CD4-positive, alpha-beta T cell treated with Interferon gamma for 1 hour (primary cell): ENCODE measurements around the gene VPS35L.
"Not testable (repeated sequence)": the region's sequence is repeated elsewhere in the genome, so short reads cannot be mapped to it uniquely, and the experiment has no call there.

Source experiments
- DNase-seq: peaks from one replicate; pipeline ENCODE4 v3.0.0-alpha.2; 2020

Gene VPS35L

DNA sequence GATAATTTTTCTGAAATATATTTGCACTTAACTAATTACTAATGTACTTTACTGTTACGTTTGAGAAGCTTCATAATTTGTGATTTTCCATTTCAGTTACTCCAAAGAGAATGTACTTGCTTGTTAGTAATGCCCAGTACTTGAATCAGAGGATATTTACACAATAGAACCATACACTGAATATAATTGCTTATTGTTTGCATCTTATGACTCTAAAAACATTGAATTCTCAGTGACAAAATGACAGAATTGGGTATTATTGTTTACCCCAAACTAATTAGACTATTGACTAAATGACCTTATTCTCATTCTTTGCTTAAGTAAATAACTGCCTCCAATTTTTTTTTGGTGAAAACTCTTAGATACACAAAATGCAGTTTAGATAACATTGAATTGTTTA lies 22.9 kb upstream of the VPS35L start:
- DNase-seq = no peak

DNA sequence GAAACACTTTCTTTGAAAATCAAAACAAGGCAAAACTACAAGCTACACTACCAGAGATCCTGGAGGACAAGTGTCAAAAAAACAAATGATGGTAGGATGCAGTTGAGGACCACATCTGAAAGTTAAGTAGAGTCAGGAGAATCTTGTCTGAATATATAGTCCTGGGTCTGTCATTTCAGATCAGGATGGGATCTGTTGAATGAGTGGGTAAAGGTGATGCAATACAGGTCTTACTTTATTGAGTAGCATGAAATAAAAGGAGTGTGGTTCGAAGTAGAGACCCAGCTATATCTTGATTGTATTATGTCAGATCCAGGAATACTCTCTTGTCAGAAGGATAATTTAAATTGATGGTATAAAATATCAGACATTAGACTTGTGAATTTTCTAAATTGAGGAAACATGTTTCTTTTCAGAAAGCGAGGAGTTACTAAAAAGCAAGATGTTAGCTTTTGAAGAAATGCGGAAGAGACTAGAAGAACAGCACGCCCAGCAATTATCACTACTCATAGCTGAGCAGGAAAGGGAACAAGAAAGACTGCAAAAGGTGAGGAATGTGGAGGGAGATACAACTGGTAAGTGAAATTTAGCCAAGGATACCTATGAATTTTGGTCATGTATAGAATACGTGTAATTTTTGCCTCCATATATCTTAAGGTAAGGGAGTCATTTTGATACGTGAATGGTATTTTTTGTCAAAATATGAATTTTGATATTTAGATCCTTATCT lies 15.1 kb upstream of the VPS35L start:
- no peak for DNase-seq

DNA sequence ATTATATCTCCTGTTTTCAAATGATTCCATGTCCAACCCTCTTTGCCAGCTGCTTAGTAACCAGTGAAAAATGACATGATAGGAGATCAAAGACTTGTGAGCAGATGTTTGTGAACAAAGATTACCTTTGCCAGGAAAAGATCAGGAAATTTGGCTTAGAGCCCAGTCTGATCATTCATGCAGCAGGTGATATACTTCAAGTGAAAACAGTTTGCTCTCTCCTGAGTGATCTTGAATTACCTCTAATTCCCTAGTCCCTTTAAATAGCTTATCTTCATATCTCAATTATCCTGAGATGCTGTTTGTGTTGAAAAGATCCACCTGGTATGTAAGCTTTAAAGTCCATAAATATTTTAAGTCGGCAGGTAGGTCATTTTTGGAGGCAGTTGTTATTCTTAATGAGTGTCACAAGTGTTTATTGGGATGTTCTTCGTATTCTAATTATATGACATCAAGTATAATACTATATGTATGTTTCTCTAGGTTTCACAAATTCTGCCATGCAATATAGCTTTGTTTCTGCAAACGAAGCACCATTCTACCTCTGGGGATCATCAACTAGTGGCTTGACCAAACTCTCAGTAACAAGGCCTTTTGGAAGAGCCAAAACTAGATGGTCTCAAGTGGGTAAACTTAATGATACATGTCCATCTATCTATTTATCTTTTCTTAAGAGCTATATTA lies 13.2 kb upstream of the VPS35L start:
- DNase-seq = no peak

DNA sequence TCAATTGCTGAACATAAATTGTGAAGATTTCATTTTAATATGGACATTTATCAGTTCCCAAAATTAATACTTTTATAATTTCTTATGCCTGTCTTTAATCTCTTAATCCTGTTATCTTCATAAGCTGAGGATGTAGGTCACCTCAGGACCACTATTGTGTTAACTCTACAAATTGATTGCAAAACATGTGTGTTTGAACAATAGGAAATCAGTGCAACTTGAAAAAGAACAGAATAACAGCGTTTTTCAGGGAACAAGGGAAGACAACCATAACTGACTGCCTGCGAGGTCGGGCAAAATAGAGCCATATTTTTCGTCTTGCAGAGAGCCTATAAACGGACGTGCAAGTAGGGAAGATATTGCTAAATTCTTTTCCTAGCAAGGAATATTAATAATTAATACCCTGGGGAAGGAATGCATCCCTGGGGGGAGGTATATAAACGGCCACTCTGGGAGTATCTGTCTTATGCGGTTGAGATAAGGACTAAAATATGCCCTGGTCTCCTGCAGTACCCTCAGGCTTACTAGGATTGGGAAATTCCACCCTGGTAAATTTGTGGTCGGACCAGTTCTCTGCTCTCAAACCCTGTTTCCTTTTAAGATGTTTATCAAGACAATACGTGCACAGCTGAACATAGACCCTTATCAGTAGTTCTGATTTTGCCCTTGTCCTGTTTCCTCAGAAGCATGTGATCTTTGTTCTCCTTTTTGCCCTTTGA lies 12.1 kb upstream of the VPS35L start:
- DNase-seq = not testable (repeated sequence)

DNA sequence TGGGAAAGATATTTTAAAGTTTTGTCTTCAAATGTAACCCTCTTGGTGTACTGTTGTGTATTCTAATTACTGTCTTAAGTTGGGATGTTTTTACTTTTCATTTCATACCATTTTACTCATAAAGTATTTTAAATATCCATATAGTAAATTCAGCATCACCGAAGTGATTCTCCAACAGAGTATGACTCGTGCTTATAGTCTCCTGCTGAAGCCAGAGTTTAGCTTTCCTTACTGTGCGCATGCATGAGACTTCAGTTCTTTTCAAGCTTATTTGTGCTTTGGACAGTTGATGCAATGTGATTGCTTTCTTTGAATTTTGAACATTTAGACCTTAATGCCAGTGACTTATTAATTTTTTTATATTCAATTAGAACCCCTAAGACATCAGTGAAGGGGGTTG lies 7.4 kb upstream of the VPS35L start:
- DNase-seq = no peak

DNA sequence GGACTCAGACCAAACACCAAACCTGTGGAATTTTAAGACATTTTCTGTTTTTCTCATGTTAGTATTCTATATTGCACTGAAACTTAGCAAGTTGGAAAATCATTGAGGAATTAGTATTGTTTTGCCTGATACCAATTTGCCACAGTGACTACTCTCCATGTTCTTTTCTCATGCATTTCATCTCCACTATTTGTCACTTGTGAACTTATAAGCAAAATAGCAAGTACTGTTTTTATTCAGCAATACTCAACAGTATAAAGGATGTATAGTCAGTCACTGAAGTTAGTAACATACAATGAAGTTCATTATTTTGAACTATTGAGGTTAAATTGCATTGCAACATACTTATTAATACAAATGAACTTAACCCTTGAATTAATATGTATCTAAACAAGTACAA lies 5.8 kb upstream of the VPS35L start:
- no peak for DNase-seq

DNA sequence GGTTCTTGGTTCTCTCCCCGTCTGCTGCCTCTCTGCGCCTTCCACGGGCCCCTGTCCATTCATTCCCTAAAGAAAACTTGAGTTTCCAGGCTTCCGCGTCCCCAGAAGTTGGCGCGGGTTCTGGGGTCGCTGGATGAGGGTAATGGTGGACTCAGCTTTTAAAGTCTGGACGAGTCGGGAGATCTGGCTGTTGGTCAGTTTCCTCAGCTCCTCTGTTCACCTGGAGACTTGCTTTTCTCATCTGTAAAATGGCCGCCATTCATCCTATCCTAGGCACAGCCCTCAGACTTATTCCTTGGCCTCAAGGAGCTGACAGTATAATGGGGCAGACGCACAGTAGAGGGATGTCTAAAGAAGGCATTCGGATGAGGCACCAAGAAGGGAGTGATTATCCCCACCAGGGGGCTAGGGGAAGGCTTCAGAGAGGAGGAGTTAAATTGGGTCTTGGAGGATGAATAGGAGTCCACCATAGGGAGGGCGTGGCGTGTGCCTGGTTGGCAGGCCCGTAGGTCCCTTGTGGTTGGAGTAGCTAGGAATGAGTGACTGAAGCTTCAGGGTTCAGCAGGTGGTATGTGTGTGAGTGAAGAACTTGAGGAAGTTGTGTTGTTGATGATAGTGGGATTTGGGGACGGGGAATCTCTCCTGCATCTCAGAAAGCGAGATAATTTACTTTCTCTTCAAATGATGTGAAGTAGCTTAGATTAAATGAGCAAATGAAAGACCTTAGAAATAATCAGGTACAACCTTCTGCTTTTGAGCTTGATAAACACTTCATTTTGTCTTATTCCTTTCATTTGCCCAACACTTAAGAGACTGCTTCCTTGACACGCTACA lies 652 bp downstream of the VPS35L start:
- DNase-seq = no peak

DNA sequence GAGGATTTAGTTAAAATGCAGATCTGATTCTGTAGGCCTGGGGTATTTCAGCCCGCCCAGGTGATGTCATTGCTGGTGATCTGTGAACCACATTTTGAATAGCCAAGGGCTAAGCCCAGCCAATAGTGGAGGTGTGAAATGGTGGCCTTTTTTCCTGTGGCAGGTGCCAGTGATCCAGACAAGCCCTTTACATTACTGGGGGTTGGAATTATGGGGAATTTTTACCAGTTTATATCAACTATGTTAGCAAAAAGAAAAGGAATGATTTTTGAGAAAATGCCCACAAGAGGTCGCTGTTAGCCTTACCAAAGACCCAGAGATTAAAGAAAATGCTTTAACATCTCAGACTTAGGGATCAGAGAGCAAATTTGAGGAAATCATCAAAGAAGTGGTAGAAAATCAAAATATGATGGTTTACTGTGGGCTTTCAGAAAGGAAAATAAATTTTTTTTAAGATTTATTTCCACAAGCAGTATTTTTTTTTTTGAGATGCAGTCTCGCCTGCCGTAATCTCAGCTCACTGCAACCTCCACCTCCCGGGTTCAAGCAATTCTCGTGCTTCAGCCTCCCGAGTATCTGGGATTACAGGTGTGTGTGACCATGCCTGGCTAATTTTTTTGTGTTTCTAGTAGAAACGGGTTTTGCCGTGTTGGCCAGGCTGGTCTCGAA lies 3.9 kb downstream of the VPS35L start:
- no peak for DNase-seq

DNA sequence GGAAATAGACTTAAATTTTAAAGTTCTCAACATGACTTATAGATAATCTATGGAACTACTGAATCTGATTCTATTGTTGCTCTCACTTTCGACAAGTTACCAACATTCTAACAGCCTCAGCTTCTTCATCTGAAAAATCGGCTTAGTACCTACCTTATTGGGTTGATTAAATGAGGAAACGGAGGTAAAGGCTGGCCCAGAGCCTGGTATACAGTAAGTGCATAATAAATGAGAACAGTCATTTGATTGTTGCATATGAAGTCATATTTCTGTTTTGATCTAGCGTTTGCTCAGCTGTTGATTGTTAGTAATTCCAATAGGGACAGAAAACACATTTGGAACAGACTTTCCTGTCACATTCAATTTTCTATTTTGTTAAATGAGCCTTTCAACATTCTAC lies 4.6 kb downstream of the VPS35L start:
- DNase-seq = no peak

DNA sequence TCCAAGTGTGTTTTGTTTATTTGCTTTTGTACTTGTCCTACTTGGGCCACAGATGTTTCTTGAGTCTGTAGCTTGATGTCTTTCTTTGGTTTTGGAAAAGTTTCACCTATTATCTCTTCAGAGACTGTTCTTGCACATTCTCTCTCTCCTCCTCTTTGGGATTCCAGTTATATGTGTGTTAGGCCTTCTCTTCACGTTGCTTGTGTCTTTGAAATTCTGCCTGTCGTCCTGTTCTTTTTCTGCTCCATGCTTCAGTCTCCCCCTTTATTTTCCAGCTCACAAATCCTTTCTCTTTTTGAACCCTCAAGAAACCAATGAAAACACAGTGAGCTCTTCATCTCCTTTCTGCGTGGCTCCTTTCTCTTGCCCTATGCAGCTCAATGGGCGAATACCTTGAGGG lies 7.9 kb downstream of the VPS35L start:
- no peak for DNase-seq

DNA sequence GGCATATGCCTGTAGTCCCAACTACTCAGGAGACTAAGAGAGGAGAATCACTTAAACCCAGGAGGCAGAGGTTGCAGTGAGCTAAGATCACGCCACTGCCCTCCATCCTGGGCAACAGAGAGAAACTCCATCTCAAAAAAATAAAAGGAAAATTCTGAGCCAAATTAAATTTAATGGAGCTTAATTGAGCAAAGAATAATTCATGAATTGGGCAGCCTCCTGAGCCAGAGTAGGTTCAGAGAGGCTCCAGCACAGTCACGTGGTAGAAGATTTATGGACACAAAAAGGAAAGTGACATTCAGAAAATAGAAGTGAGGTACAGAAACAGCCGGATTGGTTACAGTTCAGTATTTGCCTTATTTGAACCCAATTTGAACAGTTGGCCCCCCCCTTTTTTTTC lies 10.9 kb downstream of the VPS35L start:
- no peak for DNase-seq

DNA sequence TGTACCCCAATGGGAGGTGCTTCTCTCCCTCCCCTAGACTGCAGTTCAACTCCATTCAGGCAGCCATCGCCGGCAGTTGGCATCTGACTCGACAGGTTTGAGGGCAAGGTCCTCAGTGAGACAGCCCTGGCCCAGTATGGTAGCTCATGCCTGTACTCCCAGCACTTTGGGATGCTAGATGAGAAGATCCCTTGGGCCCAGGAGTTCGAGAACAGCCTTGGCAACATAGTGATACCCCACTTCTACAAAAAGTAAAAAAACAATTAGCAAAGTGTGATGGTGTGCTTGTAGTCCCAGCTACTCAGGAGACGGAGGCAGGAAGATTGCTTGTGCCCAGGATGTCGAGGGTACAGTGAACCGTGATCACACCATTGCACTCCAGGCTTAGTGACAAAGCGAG lies 12.1 kb downstream of the VPS35L start:
- DNase-seq = no peak

DNA sequence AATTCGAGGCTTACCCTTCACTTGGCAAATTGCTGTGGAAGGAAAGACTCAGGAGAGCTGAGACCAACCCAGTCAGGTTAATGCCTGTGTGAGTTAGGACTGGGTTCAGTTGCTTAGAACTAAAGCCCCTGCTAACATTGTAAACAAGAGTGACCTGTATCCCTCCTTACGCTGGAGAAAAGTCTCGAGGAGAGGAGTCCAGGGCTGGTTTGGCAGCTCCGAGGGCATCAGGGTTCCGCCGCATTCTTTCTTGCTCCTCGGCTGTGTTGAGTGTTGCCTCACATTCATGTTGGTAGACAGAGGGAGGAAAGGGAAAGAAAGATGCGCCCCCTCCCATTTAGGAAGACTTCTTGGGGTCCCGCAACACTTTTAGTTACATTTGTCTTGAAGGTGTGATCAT lies 18.5 kb downstream of the VPS35L start:
- DNase-seq = no peak

DNA sequence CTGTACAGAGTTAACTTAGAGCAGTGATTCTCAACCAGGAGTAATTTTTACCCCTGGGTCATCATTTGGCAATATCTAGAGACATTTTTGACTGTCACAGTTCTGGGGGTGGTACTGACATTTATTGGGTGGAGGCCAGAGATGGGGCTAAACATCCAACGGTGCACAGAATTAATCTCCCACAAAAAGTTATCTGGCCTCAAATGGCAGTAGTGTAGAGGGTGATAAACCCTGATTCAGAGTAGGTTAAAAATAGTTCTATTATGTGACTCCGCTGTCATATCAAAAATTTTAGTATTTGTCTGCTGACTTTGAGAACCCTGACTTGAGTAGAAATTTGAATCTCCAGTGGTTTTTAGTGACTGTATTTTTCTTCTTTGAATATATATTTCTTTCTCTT lies 19.1 kb downstream of the VPS35L start:
- no peak for DNase-seq

DNA sequence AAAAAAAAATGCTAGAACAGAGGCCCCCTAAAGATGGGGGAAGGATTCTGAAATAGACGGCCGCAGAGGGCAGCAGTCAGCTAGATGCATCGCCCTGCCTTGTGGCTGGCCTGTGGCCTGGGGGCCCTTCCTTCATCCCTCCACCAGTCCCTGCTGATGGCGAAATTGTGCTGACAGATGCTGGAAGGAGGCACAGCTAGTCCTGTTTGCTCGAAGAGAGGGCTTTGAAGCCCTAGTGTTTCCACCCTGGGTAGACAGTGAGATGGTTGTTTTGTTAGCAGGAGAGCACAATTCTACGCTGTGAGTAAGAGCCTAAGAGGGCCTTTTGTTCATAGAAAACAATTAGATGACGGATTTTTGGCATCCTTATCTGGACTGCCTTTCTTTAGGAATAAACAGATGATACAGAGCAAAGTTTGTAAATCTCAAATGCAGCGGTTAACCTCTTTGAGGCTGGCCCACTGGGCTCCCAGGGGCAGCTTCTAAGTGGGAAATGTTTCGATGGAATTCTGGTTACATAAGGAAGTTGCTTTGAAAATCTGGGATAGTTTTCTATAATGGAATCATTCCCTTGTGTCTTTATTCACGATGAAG lies 23.0 kb downstream of the VPS35L start:
- DNase-seq = no peak

DNA sequence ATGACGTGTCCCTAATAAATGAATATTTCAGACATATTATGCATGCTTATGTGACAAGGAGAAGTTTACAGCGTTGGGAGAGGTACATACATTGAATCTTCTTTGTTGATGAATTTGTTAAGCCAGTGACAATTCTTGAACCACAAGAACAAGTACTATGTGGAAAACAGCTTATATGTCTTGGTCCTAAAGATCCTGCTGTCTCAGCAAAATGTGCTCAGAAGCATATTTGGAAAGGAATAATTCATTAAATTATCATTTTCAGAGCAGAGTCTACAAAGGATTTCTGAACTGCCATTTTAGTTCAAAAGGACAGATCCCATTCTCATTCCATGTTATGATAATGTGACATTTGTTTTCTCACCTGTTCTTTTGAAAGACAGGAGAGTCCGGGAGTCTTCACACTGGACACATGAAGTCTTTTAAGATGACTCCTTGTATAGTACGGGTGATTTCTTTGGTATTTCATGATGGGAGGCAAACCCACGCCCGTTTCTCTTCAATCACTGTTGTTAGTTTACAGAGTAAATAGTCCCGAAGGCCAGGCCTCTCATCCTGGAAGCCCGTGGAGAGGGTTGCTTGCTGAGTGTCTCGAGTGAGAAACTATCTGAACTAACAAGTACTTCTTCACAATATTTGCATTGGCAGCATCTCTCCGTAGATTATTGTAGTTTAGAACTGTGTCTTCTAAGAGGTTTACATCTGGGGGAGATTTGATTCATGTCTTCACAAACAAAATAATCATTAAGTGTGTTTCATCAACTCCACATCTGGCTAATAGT lies 26.7 kb downstream of the VPS35L start:
- DNase-seq = no peak

DNA sequence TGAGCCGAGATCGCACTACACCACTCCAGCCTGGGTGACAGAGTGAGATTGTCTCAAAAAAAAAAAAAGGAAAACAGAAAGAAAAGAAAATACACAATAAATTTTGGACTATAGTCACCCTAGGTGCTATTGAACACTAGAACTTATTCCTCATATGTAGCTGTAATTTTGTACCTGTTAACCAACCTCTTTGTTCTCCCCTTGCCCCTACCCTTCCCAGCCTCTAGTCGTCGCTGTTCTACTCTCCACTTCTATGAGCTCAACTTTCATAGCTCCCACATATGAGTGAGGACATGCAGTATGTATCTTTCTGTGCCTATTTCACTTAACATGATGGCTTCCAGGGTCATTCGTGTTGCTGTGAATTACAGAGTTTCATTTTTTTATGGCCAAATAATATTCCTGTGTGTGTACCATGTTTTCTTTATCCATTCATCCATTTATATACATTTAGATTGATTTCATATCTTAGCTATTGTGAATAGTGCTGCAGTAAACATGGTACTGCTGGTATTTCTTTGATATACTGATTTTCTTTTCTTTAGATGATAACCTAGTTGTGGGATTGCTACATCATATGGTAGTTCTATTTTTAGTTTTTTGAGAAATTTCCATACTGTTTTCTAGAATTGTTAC lies 28.3 kb downstream of the VPS35L start:
- DNase-seq = peak; percentile 4

DNA sequence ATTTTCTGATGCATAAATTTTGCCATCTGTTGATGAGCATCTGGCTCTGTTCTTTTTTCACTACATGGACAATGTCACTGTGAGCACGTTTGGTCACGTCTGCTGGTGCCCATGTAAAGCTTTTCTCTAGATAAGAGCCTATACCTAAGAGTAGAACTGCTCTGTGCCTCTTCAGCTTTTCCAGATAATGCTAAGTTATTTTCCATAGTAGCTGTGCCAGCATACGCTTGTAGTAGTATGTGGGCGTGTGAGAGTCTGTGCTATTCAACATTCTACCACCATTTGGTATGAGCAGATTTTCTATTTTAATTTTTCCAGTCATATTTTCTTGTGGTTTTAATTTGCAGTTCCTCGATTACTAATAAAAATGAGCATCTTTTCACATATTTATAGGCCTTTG lies 33.2 kb downstream of the VPS35L start:
- no peak for DNase-seq

DNA sequence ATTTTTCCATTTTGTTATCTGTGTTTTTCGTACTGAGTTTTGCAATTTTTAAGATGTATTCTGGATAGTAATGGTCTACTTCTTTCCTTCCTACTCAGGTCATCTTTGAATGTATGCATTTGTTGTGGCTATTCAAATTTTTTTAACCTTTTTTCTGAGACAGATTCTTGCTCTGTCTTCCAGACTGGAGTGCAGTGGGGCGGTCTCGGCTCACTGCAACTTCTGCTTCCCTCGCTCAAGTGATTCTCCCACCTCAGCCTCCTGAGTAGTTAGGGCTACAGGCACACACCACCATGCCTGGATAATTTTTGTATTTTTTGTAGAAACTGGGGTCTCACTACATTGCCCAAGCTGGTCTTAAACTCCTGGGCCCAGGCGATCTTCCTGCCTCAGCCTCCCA lies 33.6 kb downstream of the VPS35L start:
- no peak for DNase-seq

DNA sequence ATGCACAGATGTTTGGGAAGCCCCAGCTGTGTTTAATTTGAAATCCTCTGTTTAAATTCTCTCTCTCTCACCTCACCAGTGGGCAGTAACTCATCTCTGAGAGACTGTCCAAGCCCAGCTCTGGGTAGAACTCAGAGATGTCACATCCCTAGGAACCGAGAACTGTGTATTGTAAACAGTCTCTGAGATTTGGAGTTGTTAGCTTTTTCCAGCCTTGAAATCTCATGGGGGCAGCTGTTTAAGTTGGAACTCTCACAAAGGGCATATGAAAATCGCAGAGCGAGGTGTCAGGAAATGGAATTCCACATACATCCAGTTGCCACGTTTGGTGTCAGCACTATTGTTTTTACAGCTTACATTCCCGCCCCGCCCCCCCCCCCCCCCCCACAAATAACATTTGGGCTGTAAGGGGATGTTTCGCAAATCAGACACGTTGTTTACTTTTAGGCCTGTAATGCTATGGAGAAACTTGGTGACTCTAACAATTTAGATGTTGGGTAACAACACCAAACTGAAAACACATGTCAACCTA lies 34.3 kb downstream of the VPS35L start:
- no peak for DNase-seq
